WTC11 (cell line): ENCODE measurements around the gene RAB3IL1.

ENCODE experiments used
- CREM ChIP-seq: sonication (generic); formaldehyde crosslinking; IDR thresholded peaks from 2 replicates; pipeline ENCODE4 v1.8.1; 2022; ENCODE audit warnings: mild to moderate bottlenecking, missing genetic modification reagents, moderate library complexity
- CTCF ChIP-seq: fragments of 200-600 bp; IDR thresholded peaks from 2 replicates; pipeline ENCODE4 v1.8.0; 2022; ENCODE audit warnings: antibody characterized with exemption
- ELF4 ChIP-seq: sonication (generic); formaldehyde crosslinking; IDR thresholded peaks from 2 replicates; pipeline ENCODE4 v1.8.1; 2022; ENCODE audit warnings: low read depth, mild to moderate bottlenecking, moderate library complexity, missing genetic modification reagents
- MAX ChIP-seq: sonication (generic); formaldehyde crosslinking; IDR thresholded peaks from 2 replicates; pipeline ENCODE4 v1.8.0; 2022; ENCODE audit warnings: mild to moderate bottlenecking, missing genetic modification reagents
- NFYB ChIP-seq: sonication (generic); formaldehyde crosslinking; conservative IDR thresholded peaks from 2 replicates; pipeline ENCODE4 v1.8.0; 2022; ENCODE audit warnings: low read depth, missing genetic modification reagents
- PRDM15 ChIP-seq: sonication (generic); formaldehyde crosslinking; IDR thresholded peaks from 2 replicates; pipeline ENCODE4 v1.8.0; 2022; ENCODE audit warnings: missing genetic modification reagents
- SOX15 ChIP-seq: fragments of 250-450 bp; sonication (Bioruptor Pico); IDR thresholded peaks from 2 replicates; pipeline ENCODE4 v1.9.0; 2021; ENCODE audit warnings: mild to moderate bottlenecking
- SP1 ChIP-seq: sonication (generic); formaldehyde crosslinking; conservative IDR thresholded peaks from 2 replicates; pipeline ENCODE4 v1.8.1; 2022; ENCODE audit warnings: missing genetic modification reagents
- USF1 ChIP-seq: sonication (generic); formaldehyde crosslinking; IDR thresholded peaks from 2 replicates; pipeline ENCODE4 v1.8.0; 2022; ENCODE audit warnings: mild to moderate bottlenecking, missing genetic modification reagents
- ZNF512 ChIP-seq: sonication (generic); formaldehyde crosslinking; IDR thresholded peaks from 2 replicates; pipeline ENCODE4 v1.8.1; 2022; ENCODE audit warnings: missing genetic modification reagents, borderline replicate concordance
- ZSCAN18 ChIP-seq: fragments of 250-450 bp; sonication (Bioruptor Pico); IDR thresholded peaks from 2 replicates; pipeline ENCODE4 v2.1.2; 2022; ENCODE audit warnings: mild to moderate bottlenecking, moderate library complexity

- no peak for TF ChIP-seq PRDM15
- TF ChIP-seq USF1 (CRISPR knock-in tag) = no peak
- TF ChIP-seq CTCF = no peak
- no peak for TF ChIP-seq MAX (CRISPR knock-in tag)
- no peak for TF ChIP-seq NFYB (CRISPR knock-in tag)
- no peak for TF ChIP-seq SOX15
- TF ChIP-seq ZNF512 (CRISPR knock-in tag) = no peak
- TF ChIP-seq SP1 = no peak
- TF ChIP-seq ZSCAN18 (CRISPR knock-in tag) = no peak
- TF ChIP-seq CREM (CRISPR knock-in tag) = no peak
- TF ChIP-seq ELF4 = no peak
These were observed 50.4 kb downstream of the RAB3IL1 start for GRCh38 chr11:61866958-61867343.
